Activated T-helper 9 cell treated with anti-CD3 and anti-CD28 coated beads, Interleukin-2, amount 50 U/mL, for 16 hours (primary cell): ENCODE results near the gene MAGEC1.
"Not testable (repeated sequence)": the region's sequence is repeated elsewhere in the genome, so short reads cannot be mapped to it uniquely, and the experiment has no call there.

ENCODE experiments used
- DNase-seq: peaks from one replicate; pipeline ENCODE4 v3.0.0-alpha.2; 2020; ENCODE audit warnings: low read depth

Gene MAGEC1

GRCh38 chrX:141903400-141904155, at the start of gene MAGEC1:
Gene MAGEC1, plus strand, starts transcription at chrX:141903894. Its CDS starts 1,179 bp downstream, at chrX:141905073.
- DNase-seq = no peak

GRCh38 chrX:141857479-141857878, 46.2 kb upstream of the MAGEC1 start:
- no peak for DNase-seq

DNA sequence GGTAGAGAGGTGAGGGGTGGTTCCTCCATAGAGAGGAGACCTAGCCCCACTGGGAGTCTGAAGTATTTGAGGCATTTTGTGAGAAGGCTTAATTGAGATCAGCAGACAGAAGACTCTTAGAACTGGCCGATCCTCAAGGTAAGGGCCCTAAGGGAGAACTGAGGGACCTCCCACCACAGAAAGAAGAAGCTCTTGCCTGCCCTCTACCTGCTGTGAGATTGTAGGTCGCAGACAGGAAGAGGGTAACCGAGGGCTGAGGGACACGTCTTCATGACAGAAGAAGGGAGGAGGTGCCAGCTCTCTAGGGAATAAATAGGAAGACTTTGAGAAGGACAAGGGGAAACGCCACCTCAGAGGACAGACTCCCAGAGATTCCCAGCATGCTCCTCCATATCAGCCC, 24.1 kb upstream of the MAGEC1 start:
- DNase-seq = no peak

DNA sequence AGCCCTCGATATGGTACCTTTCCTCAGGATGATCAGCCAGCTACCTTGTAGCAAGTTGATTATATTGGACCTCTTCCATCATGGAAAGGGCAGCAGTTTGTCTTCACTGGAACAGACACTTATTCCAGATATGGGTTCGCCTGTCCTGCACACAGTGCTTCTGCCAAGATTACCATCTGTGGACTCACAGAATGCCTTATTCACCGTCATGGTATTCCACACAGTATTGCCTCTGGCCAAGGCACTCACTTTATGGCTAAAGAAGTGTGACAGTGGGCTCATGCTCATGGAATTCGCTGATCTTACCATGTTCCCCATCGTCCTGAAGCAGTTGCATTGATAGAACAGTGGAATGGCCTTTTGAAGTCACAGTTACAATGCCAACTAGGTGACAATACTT, 14.9 kb upstream of the MAGEC1 start:
- not testable (repeated sequence) for DNase-seq

- no peak for DNase-seq
Measured at GRCh38 chrX:141894733-141895132, 9.0 kb upstream of the MAGEC1 start.

- DNase-seq = no peak
Measured at GRCh38 chrX:141897690-141898089, 6.0 kb upstream of the MAGEC1 start.

- DNase-seq = no peak
Measured at GRCh38 chrX:141902366-141902765, 1.3 kb upstream of the MAGEC1 start.

DNA sequence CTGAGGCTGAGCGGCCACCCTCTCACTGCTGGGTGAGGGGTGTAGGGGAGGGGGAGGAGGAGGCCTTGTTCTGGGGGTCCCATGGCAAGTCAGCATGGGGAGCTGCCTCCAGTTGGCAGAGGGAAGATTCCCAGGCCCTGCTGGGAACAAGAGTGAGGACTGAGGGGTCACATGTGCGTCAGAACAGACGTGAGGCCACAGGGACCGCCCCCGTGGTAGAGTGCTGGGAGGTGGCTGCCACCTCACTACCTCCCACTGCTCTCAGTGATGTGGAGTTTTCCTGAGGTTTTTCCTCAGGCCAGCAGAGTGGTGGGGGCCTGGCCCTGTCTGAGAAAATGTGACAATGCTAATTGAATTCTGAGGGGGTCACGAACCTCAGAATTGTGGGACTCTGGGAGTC, 568 bp downstream of the MAGEC1 start:
- no peak for DNase-seq

GRCh38 chrX:141917801-141918200, 14.1 kb downstream of the MAGEC1 start:
- no peak for DNase-seq

DNA sequence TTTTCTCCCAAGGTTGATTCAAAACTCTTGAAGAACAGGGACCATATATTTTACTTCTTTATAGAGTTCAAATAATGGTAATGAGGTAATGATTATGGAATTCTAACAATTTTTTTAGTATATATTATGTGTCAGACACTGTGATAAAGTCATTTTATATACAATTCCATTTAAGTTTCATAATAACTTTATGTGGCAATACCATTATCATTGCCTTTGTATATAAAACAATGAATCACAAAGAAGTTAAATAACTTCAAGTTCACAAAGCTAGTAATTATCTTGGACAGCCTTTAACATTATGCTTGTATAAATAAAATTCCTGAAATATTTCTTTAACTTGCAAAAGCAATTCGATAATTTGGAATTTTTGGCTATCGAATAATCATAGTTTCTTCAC, 20.6 kb downstream of the MAGEC1 start:
- no peak for DNase-seq

DNA sequence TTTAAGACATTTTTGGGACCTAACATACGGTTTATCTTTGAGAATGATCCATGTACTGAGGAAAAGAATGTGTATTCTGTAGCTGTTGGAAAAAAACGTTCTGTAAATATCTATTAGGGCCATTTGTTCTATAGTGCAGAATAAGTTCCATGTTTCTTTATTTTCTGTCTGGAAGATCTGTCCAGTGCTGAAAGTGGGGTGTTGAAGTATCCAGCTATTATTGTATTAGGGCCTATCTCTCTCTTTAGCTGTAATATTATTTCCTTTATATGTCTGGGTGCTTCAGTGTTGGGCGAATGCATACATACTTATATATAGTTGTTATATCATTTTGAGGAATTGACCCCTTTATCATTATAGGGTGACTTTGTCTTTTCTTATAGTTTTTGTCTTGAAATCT, 24.7 kb downstream of the MAGEC1 start:
- no peak for DNase-seq

DNA sequence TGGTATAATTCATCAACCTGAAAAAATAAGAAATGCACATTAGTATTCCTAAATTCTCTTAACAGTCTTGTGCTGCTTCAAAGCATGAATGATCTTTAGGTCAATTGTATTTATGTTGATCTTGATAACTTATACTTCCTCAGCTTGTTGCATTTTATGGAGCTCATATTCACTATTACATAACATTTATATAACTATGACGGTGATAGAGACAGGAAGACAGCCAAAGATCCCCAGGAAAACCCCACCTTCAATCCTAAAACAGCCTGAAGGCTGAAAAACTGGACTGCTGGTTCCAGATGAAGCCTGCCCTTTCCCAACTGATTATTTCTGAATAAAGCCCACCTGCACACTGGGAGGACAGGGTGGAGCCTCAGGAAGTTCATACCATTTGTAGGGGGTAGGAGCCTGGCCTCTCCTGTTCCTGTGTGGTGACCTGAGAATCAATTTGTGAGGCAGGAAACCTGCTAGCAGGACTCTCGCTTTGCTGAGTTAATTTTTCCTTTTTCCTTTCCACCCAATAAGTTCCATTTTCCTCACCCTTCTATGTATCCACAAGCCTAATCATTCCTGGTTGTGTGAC, 30.5 kb downstream of the MAGEC1 start:
- DNase-seq = no peak

DNA sequence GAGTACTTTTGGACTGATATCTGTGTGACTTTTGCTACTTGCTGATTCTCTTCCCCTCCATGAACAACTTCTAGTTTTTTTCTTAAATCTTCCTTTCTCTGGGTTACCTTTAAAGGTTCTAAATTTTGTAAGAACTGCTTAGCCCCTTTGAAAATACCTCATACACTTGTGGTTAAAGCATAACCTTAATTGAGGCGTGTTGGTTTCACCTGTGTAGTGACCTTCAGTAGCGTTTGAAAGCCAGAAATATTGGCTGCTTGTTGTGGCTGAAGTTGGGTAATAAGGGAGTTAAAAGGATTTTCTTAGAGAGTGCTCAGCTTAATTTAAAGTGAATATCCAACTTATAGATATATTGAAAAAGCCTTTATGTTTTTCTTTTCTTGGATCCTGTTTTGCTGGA, 32.0 kb downstream of the MAGEC1 start:
- no peak for DNase-seq

- no peak for DNase-seq
Measured at GRCh38 chrX:141936080-141936479, 32.4 kb downstream of the MAGEC1 start.

DNA sequence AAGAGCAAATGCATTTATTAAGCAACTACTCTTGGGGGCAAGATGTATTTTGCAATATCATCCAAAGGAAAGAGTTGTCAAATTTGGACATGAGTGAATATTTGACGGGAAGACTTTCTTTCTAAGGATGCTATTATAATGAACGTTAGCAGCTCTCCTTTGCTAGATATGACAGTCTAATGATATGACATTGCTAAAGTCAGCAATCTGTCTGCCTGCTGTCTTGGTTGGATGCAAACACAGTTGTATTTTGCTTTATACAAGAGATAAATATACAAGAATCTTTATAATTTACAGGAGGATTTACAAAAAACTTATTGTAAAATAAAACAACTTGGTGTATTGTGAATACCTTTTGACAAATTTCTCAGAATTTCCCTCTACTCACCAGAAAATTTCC, 37.5 kb downstream of the MAGEC1 start:
- DNase-seq = no peak

- no peak for DNase-seq
Measured at GRCh38 chrX:141945426-141945825, 41.7 kb downstream of the MAGEC1 start.

GRCh38 chrX:141947350-141947749, 43.7 kb downstream of the MAGEC1 start:
- DNase-seq = no peak

GRCh38 chrX:141952603-141953002, 48.9 kb downstream of the MAGEC1 start:
- no peak for DNase-seq

GRCh38 chrX:141958675-141959074, 55.0 kb downstream of the MAGEC1 start:
- no peak for DNase-seq
